Measurements from ENCODE around the gene CHST12.
A peak's percentile ranks its signal among the peaks of the same experiment; 100 is the strongest.

The CHST12 gene

DNA sequence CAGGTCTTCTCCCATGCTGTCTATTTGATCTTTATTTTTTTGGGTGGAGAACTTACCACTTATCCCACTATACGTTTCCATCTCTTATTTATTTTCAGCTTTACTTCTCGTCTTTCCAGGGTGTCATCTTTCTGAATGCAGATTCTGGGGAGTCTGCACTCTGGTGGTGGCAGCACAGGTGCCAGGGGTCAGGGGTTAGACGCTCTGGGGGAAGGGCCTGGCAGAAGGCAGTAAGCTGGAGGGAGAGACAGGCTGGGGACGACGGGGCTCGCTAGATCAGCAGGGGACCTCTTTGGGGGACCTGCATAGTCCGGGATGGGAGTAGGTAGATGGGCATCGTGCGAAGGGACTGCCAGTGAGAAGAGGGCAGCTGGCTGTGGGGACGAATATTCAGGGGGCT, 22.3 kb downstream of the CHST12 start:
- Histone ChIP-seq H3K4me1 (ENCODE audit: control insufficient read depth in 1 of 2, insufficient read depth in 2 of 2, low read length in 2 of 2) (peaks cover 3 to 10% of the 10 kb centered on the region in 2 experiments), H3K4me2 (ENCODE audit: low read length) (no peak overlapping the region), H3K4me3 (ENCODE audit: low read depth, low read length) (no peak overlapping the region), H3K79me2 (ENCODE audit: control insufficient read depth, insufficient read depth, low read length, poor library complexity) (no peaks in the 10 kb centered on the region), H3K9me3 (ENCODE audit: insufficient read depth, low read depth, low read length) (peaks cover 1% of the 10 kb centered on the region), H3K14ac (ENCODE audit: low read length) (peak overlapping the region; percentile 62), H2AK5ac (ENCODE audit: low read length) (peak overlapping the region; percentile 50), H2BK12ac (ENCODE audit: low read length) (no peak overlapping the region), H4K12ac (ENCODE audit: low read depth, low read length) (peak overlapping the region; percentile 31), H3K36me3 (ENCODE audit: control insufficient read depth in 1 of 2, insufficient read depth in 2 of 2, low read length in 2 of 2) (no peaks in the 10 kb centered on the region), H4K91ac (ENCODE audit: low read depth, low read length) (peak overlapping the region; percentile 83), H2BK5ac (ENCODE audit: low read depth, low read length, poor library complexity) (no peak overlapping the region), H3K23ac (ENCODE audit: low read length) (no peak overlapping the region), H3K9ac (ENCODE audit: low read length) (no peak overlapping the region), H3K27me3 (ENCODE audit: insufficient read depth, low read length) (no peaks in the 10 kb centered on the region), H2BK120ac (ENCODE audit: insufficient read depth, low read length, poor library complexity) (no peak overlapping the region), H3K27ac (ENCODE audit: low read depth, low read length) (no peak overlapping the region), H3K18ac (ENCODE audit: low read length) (peak overlapping the region; percentile 43), H2AFZ (ENCODE audit: insufficient read depth, low read length, poor library complexity) (no peak overlapping the region), H3K4ac (ENCODE audit: low read depth, low read length) (peak overlapping the region; percentile 33), H3K79me1 (ENCODE audit: low read length) (peaks cover 7% of the 10 kb centered on the region), H4K8ac (ENCODE audit: low read depth, low read length) (no peak overlapping the region)
- WGBS (ENCODE audit: extremely low coverage, insufficient coverage, insufficient read length) = no CpG with 5 or more reads among the region's 10 CpGs
- no peak for DNase-seq

DNA sequence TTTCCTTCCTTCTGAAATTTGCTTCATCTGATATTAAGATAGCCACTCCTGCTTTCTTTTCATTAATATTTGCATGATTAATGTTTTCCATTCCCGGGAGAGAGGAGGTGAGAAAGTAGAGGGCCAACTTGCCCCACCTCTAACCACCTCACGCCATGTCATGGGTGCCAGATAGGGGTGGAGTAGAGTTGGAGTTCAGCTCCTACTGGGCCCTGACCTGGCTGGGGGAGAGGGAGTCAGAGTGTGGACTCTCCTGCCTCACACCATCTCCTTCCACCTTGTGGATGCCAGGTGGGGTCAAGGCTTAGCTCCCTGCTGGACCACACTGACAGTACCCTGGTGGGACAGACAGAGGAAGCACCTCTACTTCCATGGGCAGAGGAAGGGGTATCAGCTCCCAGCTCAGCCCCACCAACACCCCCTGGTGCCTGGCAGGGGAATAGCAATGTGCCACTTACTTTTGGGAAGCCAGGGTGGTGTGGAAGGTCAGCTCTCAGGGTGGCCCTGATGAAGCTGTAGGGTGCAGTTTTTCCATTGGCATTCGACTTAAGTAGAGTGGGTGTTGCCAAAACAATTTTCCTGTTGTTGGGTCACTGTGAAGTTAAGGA, 28.0 kb downstream of the CHST12 start:
- Histone ChIP-seq H3K27me3 (ENCODE audit: insufficient read depth, low read length) (no peaks in the 10 kb centered on the region), H3K36me3 (ENCODE audit: control insufficient read depth in 1 of 2, insufficient read depth in 2 of 2, low read length in 2 of 2) (peaks cover 17 to 18% of the 10 kb centered on the region in 2 experiments), H3K14ac (ENCODE audit: low read length) (no peak overlapping the region), H3K27ac (ENCODE audit: low read depth, low read length) (no peak overlapping the region), H2BK5ac (ENCODE audit: low read depth, low read length, poor library complexity) (no peak overlapping the region), H3K23ac (ENCODE audit: low read length) (no peak overlapping the region), H3K79me2 (ENCODE audit: control insufficient read depth, insufficient read depth, low read length, poor library complexity) (no peaks in the 10 kb centered on the region), H3K4me2 (ENCODE audit: low read length) (no peak overlapping the region), H3K9ac (ENCODE audit: low read length) (no peak overlapping the region), H3K18ac (ENCODE audit: low read length) (no peak overlapping the region), H3K4me3 (ENCODE audit: low read depth, low read length) (no peak overlapping the region), H2BK120ac (ENCODE audit: insufficient read depth, low read length, poor library complexity) (no peak overlapping the region), H3K9me3 (ENCODE audit: insufficient read depth, low read depth, low read length) (peaks cover 8% of the 10 kb centered on the region), H4K12ac (ENCODE audit: low read depth, low read length) (no peak overlapping the region), H4K91ac (ENCODE audit: low read depth, low read length) (no peak overlapping the region), H4K8ac (ENCODE audit: low read depth, low read length) (no peak overlapping the region), H2AFZ (ENCODE audit: insufficient read depth, low read length, poor library complexity) (no peak overlapping the region), H3K4me1 (ENCODE audit: control insufficient read depth in 1 of 2, insufficient read depth in 2 of 2, low read length in 2 of 2) (peaks cover 0 to 5% of the 10 kb centered on the region in 2 experiments), H3K79me1 (ENCODE audit: low read length) (peaks cover 2% of the 10 kb centered on the region), H3K4ac (ENCODE audit: low read depth, low read length) (no peak overlapping the region), H2AK5ac (ENCODE audit: low read length) (no peak overlapping the region), H2BK12ac (ENCODE audit: low read length) (no peak overlapping the region)
- no CpG with 5 or more reads among the region's 3 CpGs for WGBS (ENCODE audit: extremely low coverage, insufficient coverage, insufficient read length)
- peak in 1 of 2 donors; percentile 31 for DNase-seq

- no peak overlapping the region for H2AFZ ChIP-seq (ENCODE audit: insufficient read depth, low read length, poor library complexity)
- H2AK5ac ChIP-seq (ENCODE audit: low read length) = no peak overlapping the region
- no CpG with 5 or more reads among the region's 85 CpGs for WGBS (ENCODE audit: extremely low coverage, insufficient coverage, insufficient read length)
- H3K14ac ChIP-seq (ENCODE audit: low read length) = no peak overlapping the region
- no peak overlapping the region for H3K18ac ChIP-seq (ENCODE audit: low read length)
- no peak overlapping the region for H2BK5ac ChIP-seq (ENCODE audit: low read depth, low read length, poor library complexity)
- H4K8ac ChIP-seq (ENCODE audit: low read depth, low read length) = no peak overlapping the region
- peaks cover 3 to 5% of the 10 kb centered on the region in 2 experiments for H3K4me1 ChIP-seq (ENCODE audit: control insufficient read depth in 1 of 2, insufficient read depth in 2 of 2, low read length in 2 of 2)
- peaks cover 17 to 18% of the 10 kb centered on the region in 2 experiments for H3K36me3 ChIP-seq (ENCODE audit: control insufficient read depth in 1 of 2, insufficient read depth in 2 of 2, low read length in 2 of 2)
- H4K12ac ChIP-seq (ENCODE audit: low read depth, low read length) = no peak overlapping the region
- H3K4me2 ChIP-seq (ENCODE audit: low read length) = no peak overlapping the region
- peaks cover 8% of the 10 kb centered on the region for H3K9me3 ChIP-seq (ENCODE audit: insufficient read depth, low read depth, low read length)
- DNase-seq = no peak
- H4K91ac ChIP-seq (ENCODE audit: low read depth, low read length) = peak overlapping the region; percentile 10
- H3K27me3 ChIP-seq (ENCODE audit: insufficient read depth, low read length) = no peaks in the 10 kb centered on the region
- no peak overlapping the region for H3K9ac ChIP-seq (ENCODE audit: low read length)
- H3K27ac ChIP-seq (ENCODE audit: low read depth, low read length) = no peak overlapping the region
- no peak overlapping the region for H3K23ac ChIP-seq (ENCODE audit: low read length)
- no peaks in the 10 kb centered on the region for H3K79me2 ChIP-seq (ENCODE audit: control insufficient read depth, insufficient read depth, low read length, poor library complexity)
- no peak overlapping the region for H2BK12ac ChIP-seq (ENCODE audit: low read length)
- peak overlapping the region; percentile 12 for H3K4me3 ChIP-seq (ENCODE audit: low read depth, low read length)
- no peak overlapping the region for H3K4ac ChIP-seq (ENCODE audit: low read depth, low read length)
- H2BK120ac ChIP-seq (ENCODE audit: insufficient read depth, low read length, poor library complexity) = no peak overlapping the region
- peaks cover 2% of the 10 kb centered on the region for H3K79me1 ChIP-seq (ENCODE audit: low read length)
Observed at GRCh38 chr7:2432910-2433712, 29.7 kb downstream of the CHST12 start.

DNA sequence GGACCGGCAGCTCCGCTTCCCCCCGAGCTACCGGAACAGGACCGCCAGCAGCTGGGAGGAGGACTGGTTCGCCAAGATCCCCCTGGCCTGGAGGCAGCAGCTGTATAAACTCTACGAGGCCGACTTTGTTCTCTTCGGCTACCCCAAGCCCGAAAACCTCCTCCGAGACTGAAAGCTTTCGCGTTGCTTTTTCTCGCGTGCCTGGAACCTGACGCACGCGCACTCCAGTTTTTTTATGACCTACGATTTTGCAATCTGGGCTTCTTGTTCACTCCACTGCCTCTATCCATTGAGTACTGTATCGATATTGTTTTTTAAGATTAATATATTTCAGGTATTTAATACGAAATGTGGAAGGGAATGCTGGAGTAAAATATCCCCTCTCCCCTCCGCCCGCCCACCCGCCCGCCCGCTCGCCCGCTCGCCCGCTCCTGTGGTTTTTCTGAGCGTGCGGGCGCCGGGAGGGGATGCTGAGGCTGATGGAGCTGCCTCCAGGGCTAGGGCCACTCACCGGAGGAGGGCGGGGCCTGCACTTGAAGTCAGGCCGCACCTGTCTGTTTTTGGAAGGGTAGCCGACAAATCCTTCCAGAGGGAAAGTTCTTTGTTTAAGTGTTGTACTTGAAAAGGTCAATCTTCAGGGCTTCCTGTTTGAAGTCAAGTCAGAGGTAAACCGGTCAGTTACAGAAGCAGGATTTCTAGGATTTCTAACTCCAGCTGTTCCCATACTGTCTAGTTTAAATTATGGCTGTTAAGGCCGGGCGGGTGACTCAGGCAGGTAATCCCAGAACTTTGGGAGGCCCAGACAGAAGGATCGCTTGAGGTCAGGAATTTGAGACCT, 30.5 kb downstream of the CHST12 start:
- peaks cover 17 to 18% of the 10 kb centered on the region in 2 experiments for H3K36me3 ChIP-seq (ENCODE audit: control insufficient read depth in 1 of 2, insufficient read depth in 2 of 2, low read length in 2 of 2)
- 100% methylated on average over 1 of the region's 42 CpGs for WGBS (ENCODE audit: extremely low coverage, insufficient coverage, insufficient read length)
- H4K12ac ChIP-seq (ENCODE audit: low read depth, low read length) = no peak overlapping the region
- H2BK120ac ChIP-seq (ENCODE audit: insufficient read depth, low read length, poor library complexity) = no peak overlapping the region
- H4K8ac ChIP-seq (ENCODE audit: low read depth, low read length) = no peak overlapping the region
- no peak overlapping the region for H2AK5ac ChIP-seq (ENCODE audit: low read length)
- H3K4me3 ChIP-seq (ENCODE audit: low read depth, low read length) = peak overlapping the region; percentile 12
- H3K23ac ChIP-seq (ENCODE audit: low read length) = no peak overlapping the region
- no peak overlapping the region for H3K4ac ChIP-seq (ENCODE audit: low read depth, low read length)
- peak; percentile 89 to 92 for DNase-seq
- peaks cover 8% of the 10 kb centered on the region for H3K9me3 ChIP-seq (ENCODE audit: insufficient read depth, low read depth, low read length)
- no peak overlapping the region for H2BK5ac ChIP-seq (ENCODE audit: low read depth, low read length, poor library complexity)
- H3K4me1 ChIP-seq (ENCODE audit: control insufficient read depth in 1 of 2, insufficient read depth in 2 of 2, low read length in 2 of 2) = peaks cover 5 to 8% of the 10 kb centered on the region in 2 experiments
- H2AFZ ChIP-seq (ENCODE audit: insufficient read depth, low read length, poor library complexity) = no peak overlapping the region
- H3K27ac ChIP-seq (ENCODE audit: low read depth, low read length) = no peak overlapping the region
- H3K27me3 ChIP-seq (ENCODE audit: insufficient read depth, low read length) = no peaks in the 10 kb centered on the region
- no peak overlapping the region for H3K18ac ChIP-seq (ENCODE audit: low read length)
- H3K14ac ChIP-seq (ENCODE audit: low read length) = no peak overlapping the region
- no peak overlapping the region for H2BK12ac ChIP-seq (ENCODE audit: low read length)
- no peak overlapping the region for H3K4me2 ChIP-seq (ENCODE audit: low read length)
- peaks cover 2% of the 10 kb centered on the region for H3K79me1 ChIP-seq (ENCODE audit: low read length)
- H3K9ac ChIP-seq (ENCODE audit: low read length) = no peak overlapping the region
- no peaks in the 10 kb centered on the region for H3K79me2 ChIP-seq (ENCODE audit: control insufficient read depth, insufficient read depth, low read length, poor library complexity)
- peak overlapping the region; percentile 10 for H4K91ac ChIP-seq (ENCODE audit: low read depth, low read length)

All from trophoblast cell (in vitro differentiated cells and primary cell).